IMR-90 (cell line): ENCODE data around the gene VIPR2. TPM values are rescaled to one million over a fixed set of nuclear protein-coding genes. Genes with fewer than 3 reads are reported as not detected.

Experiments used
- ATAC-seq: fragments of 200-7000 bp; cut with Tn5 transposase; 2 replicates; pipeline ENCODE4 v1.9.1; 2020; ENCODE audit warnings: low read depth, mild to moderate bottlenecking, moderate library complexity
- BruUV-seq: library from RNA; stranded (reverse); fragments of 400-500 nt; replicated peaks from 2 replicates; lab custom pipeline; 2021; lab: Mats Ljungman, UMichigan
- CTCF ChIA-PET: fragments of 300-600 bp; formaldehyde crosslinking; extraction: SDS; loops from one replicate; lab custom pipeline; 2021; ENCODE audit warnings: antibody characterized with exemption; lab: Yijun Ruan, JAX
- POLR2A ChIA-PET: fragments of 300-600 bp; sonication (Branson Sonifier 250); formaldehyde crosslinking; loops from one replicate; lab custom pipeline; 2022; ENCODE audit warnings: antibody characterized with exemption; ENCODE audit not compliant: unreplicated experiment; lab: Charles Lee
- DNase-seq: peaks from one replicate; pipeline ENCODE4 v3.0.0; 2013
- H2AFZ ChIP-seq: replicated peaks from 2 replicates; pipeline ENCODE3; 2013; ENCODE audit warnings: low read length, mild to moderate bottlenecking; ENCODE audit not compliant: poor library complexity
- H2AK5ac ChIP-seq: 2 replicates; pipeline ENCODE4 v1.6.1; 2013; ENCODE audit warnings: low read depth, low read length, inconsistent platforms
- H2AK9ac ChIP-seq: replicated peaks from 2 replicates; pipeline ENCODE3; 2013; ENCODE audit warnings: mild to moderate bottlenecking, low read depth, low read length, moderate library complexity; ENCODE audit not compliant: poor library complexity
- H2BK120ac ChIP-seq: 2 replicates; pipeline ENCODE4 v1.6.1; 2013; ENCODE audit warnings: low read depth, low read length, inconsistent platforms
- H2BK15ac ChIP-seq: 3 replicates; pipeline ENCODE4 v1.6.1; 2013; ENCODE audit warnings: low read depth, low read length, inconsistent platforms
- H2BK20ac ChIP-seq: 2 replicates; pipeline ENCODE4 v1.6.1; 2013; ENCODE audit warnings: low read depth, mild to moderate bottlenecking, inconsistent platforms, low read length, moderate library complexity
- H2BK5ac ChIP-seq: 2 replicates; pipeline ENCODE4 v1.6.1; 2013; ENCODE audit warnings: mild to moderate bottlenecking, low read depth, low read length, inconsistent platforms; ENCODE audit not compliant: poor library complexity, severe bottlenecking
- H3K14ac ChIP-seq: replicated peaks from 2 replicates; pipeline ENCODE4 v1.6.1; 2013; ENCODE audit warnings: low read depth, low read length, inconsistent platforms
- H3K18ac ChIP-seq: 2 replicates; pipeline ENCODE4 v1.6.1; 2013; ENCODE audit warnings: low read depth, low read length, control low read depth
- H3K23ac ChIP-seq: 2 replicates; pipeline ENCODE4 v1.6.1; 2013; ENCODE audit warnings: low read depth, low read length, inconsistent platforms
- H3K27ac ChIP-seq: 2 replicates; pipeline ENCODE4 v1.5.1; 2013; ENCODE audit warnings: mild to moderate bottlenecking, control low read depth, low read length; ENCODE audit not compliant: insufficient read depth
- H3K27me3 ChIP-seq: 2 replicates; pipeline ENCODE4 v1.6.1; 2013; ENCODE audit warnings: low read length; ENCODE audit not compliant: control insufficient read depth, insufficient read depth
- H3K36me3 ChIP-seq: 2 replicates; pipeline ENCODE4 v1.6.1; 2013; ENCODE audit warnings: low read length, mixed read lengths; ENCODE audit not compliant: control insufficient read depth, insufficient read depth
- H3K4ac ChIP-seq: 2 replicates; pipeline ENCODE4 v1.6.1; 2013; ENCODE audit warnings: low read depth, low read length, inconsistent platforms
- H3K4me1 ChIP-seq: 2 replicates; pipeline ENCODE4 v1.6.1; 2013; ENCODE audit warnings: low read length, mixed read lengths; ENCODE audit not compliant: control insufficient read depth, insufficient read depth
- H3K4me2 ChIP-seq: 2 replicates; pipeline ENCODE4 v1.6.1; 2013; ENCODE audit warnings: low read depth, mild to moderate bottlenecking, control low read depth, low read length, moderate library complexity
- H3K4me3 ChIP-seq: 2 replicates; pipeline ENCODE4 v1.5.1; 2013; ENCODE audit warnings: low read depth, mild to moderate bottlenecking, control low read depth, low read length, moderate library complexity; ENCODE audit not compliant: insufficient read depth
- H3K56ac ChIP-seq: 2 replicates; pipeline ENCODE4 v1.6.1; 2013; ENCODE audit warnings: low read length, inconsistent platforms; ENCODE audit not compliant: insufficient read depth; ENCODE audit errors: extremely low read depth
- H3K79me1 ChIP-seq, 2 experiments: 2 replicates each; pipeline ENCODE4 v1.6.1; 2013; ENCODE audit warnings: low read length in 2 of 2, inconsistent platforms in 1 of 2, low read depth in 1 of 2
- H3K9ac ChIP-seq: 2 replicates; pipeline ENCODE4 v1.6.1; 2013; ENCODE audit warnings: low read depth, low read length, control low read depth
- H3K9me1 ChIP-seq: 2 replicates; pipeline ENCODE4 v1.6.1; 2013; ENCODE audit warnings: low read length, inconsistent platforms; ENCODE audit not compliant: insufficient read depth
- H3K9me3 ChIP-seq: 2 replicates; pipeline ENCODE4 v1.6.1; 2013; ENCODE audit warnings: low read length; ENCODE audit not compliant: control insufficient read depth, insufficient read depth
- H4K20me1 ChIP-seq: 2 replicates; pipeline ENCODE4 v1.6.1; 2013; ENCODE audit warnings: low read length, inconsistent platforms; ENCODE audit not compliant: insufficient read depth
- H4K5ac ChIP-seq: 2 replicates; pipeline ENCODE4 v1.6.1; 2013; ENCODE audit warnings: mild to moderate bottlenecking, low read depth, low read length, control low read depth
- H4K8ac ChIP-seq, 2 experiments: 2 replicates each; pipeline ENCODE4 v1.6.1; 2013; ENCODE audit warnings: low read depth in 2 of 2, low read length in 2 of 2, control low read depth in 1 of 2, inconsistent platforms in 1 of 2
- H4K91ac ChIP-seq: 2 replicates; pipeline ENCODE4 v1.6.1; 2013; ENCODE audit warnings: low read depth, low read length, inconsistent platforms; ENCODE audit not compliant: insufficient read depth
- BHLHE40 ChIP-seq: fragments of 150-350 bp; IDR thresholded peaks from 2 replicates; pipeline ENCODE4 v1.6.1; 2016; ENCODE audit warnings: mild to moderate bottlenecking, low read depth, low read length
- CHD1 ChIP-seq: IDR thresholded peaks from 2 replicates; pipeline ENCODE4 v1.6.1; 2012; ENCODE audit warnings: low read depth, low read length, improper control_type of control experiment
- FOS ChIP-seq: fragments of 150-350 bp; IDR thresholded peaks from 2 replicates; pipeline ENCODE4 v1.6.1; 2016; ENCODE audit warnings: low read depth, low read length
- MAFK ChIP-seq: IDR thresholded peaks from 2 replicates; pipeline ENCODE4 v1.6.1; 2012; ENCODE audit warnings: low read depth, low read length, improper control_type of control experiment
- MAZ ChIP-seq: IDR thresholded peaks from 2 replicates; pipeline ENCODE4 v1.6.1; 2012; ENCODE audit warnings: low read depth, mild to moderate bottlenecking, low read length, improper control_type of control experiment, moderate library complexity, borderline replicate concordance
- MXI1 ChIP-seq: IDR thresholded peaks from 2 replicates; pipeline ENCODE4 v1.6.1; 2012; ENCODE audit warnings: low read depth, mild to moderate bottlenecking, low read length, moderate library complexity, borderline replicate concordance
- NFE2L2 ChIP-seq: fragments of 150-350 bp; IDR thresholded peaks from 2 replicates; pipeline ENCODE4 v1.6.1; 2016; ENCODE audit warnings: low read depth, mild to moderate bottlenecking, low read length
- POLR2A ChIP-seq: IDR thresholded peaks from 2 replicates; pipeline ENCODE4 v1.6.1; 2012; ENCODE audit warnings: mild to moderate bottlenecking, low read depth, low read length
- RAD21 ChIP-seq: IDR thresholded peaks from 2 replicates; pipeline ENCODE4 v1.6.1; 2012; ENCODE audit warnings: low read length, improper control_type of control experiment
- RCOR1 ChIP-seq: IDR thresholded peaks from 2 replicates; pipeline ENCODE4 v1.6.1; 2012; ENCODE audit warnings: mild to moderate bottlenecking, low read length, improper control_type of control experiment; ENCODE audit not compliant: insufficient replicate concordance
- RFX5 ChIP-seq: IDR thresholded peaks from 2 replicates; pipeline ENCODE4 v1.8.0; 2012; ENCODE audit warnings: low read depth, mild to moderate bottlenecking, low read length, moderate library complexity
- SMC3 ChIP-seq: fragments of 150-350 bp; IDR thresholded peaks from 2 replicates; pipeline ENCODE4 v1.6.1; 2016; ENCODE audit warnings: low read depth, mild to moderate bottlenecking, antibody characterized with exemption, low read length, moderate library complexity
- WGBS, 2 experiments: methylation state at CpG; one replicate each; pipeline versions ENCODE4 v1.1.5 to v1.1.7; 2013; ENCODE audit warnings: missing lambda C conversion rate in 2 of 2; ENCODE audit not compliant: insufficient read length in 1 of 2; ENCODE audit errors: extremely low coverage in 2 of 2; 5-methylcytosine and 5-hydroxymethylcytosine counted together
- dilution Hi-C: fragments of 300-500 bp; cut with HindIII; formaldehyde crosslinking; loops from one replicate; pipeline ENCODE4 v1.14.3; 2018; ENCODE audit warnings: low sequenced_read_pairs; ENCODE audit not compliant: unreplicated experiment
- in situ Hi-C: fragments of 300-500 bp; cut with MboI; formaldehyde crosslinking; loops from 3 replicates; pipeline ENCODE4 v1.14.3; 2019; ENCODE audit warnings: low sequenced_read_pairs, inconsistent platforms, mixed read lengths
- intact Hi-C: fragments of 100-400 bp; cut with micrococcal nuclease; formaldehyde crosslinking; loops from 2 replicates; pipeline ENCODE4 v1.10.0; 2022
- polyA plus RNA-seq, 3 experiments: library from polyadenylated mRNA; depleted of rRNA; stranded (reverse); fragments of >200 nt; gene quantifications; 2 replicates each; pipeline ENCODE4 v1.2.3, GENCODE V29; 2012; ENCODE audit warnings: low replicate concordance in 1 of 3
- total RNA-seq: library from RNA; depleted of rRNA; stranded (reverse); fragments of >200 nt; gene quantifications from 2 replicates; pipeline ENCODE4 v1.2.3, GENCODE V29; 2012

Gene VIPR2
- total and polyA plus RNA-seq, 2 of the 4 experiments (the other 2 are of a cell fraction) = not detected

DNA sequence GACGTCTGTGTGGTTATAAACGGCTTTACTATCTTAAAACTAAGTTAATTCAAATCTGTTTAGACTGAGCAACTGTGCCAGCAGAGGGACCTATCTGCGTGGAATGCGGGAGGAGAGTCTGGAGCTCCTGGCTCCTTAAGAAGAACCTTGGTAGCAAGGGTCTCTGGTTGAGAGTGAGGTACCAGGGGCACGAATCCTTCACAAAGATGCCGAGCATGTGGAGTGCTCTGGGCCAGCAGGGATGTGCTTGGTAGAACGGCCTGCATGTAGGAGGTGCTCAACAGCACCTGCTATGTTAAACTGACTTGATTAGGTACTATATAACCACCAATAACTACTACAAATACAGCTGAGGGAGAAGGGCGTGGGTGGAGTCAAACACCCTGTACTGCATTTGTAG, 102.6 kb downstream of the VIPR2 start:
- no peak overlapping the region for H2BK15ac ChIP-seq
- POLR2A ChIA-PET = no interaction called here
- no peak overlapping the region for H2BK5ac ChIP-seq
- no peak overlapping the region for H2BK120ac ChIP-seq
- no peak overlapping the region for H3K18ac ChIP-seq
- H3K23ac ChIP-seq = no peak overlapping the region
- H3K27me3 ChIP-seq = no peaks in the 10 kb centered on the region
- H3K27ac ChIP-seq = no peak overlapping the region
- no peak overlapping the region for H2AFZ ChIP-seq
- BruUV-seq = no TSS peak
- H3K56ac ChIP-seq = no peak overlapping the region
- no peak for ATAC-seq
- H4K91ac ChIP-seq = no peak overlapping the region
- dilution Hi-C loops (no loop called here), in situ Hi-C loops (no loop called here), intact Hi-C loops (no loop called here)
- peaks cover 21% of the 10 kb centered on the region for H3K9me3 ChIP-seq
- H3K36me3 ChIP-seq = no peaks in the 10 kb centered on the region
- H2AK9ac ChIP-seq = no peak overlapping the region
- 67% methylated on average over 1 of the region's 8 CpGs; no CpG with 5 or more reads in 1 of the 2 experiments for WGBS, 2 experiments
- H4K20me1 ChIP-seq = no peaks in the 10 kb centered on the region
- no peak for DNase-seq
- H3K9me1 ChIP-seq = no peaks in the 10 kb centered on the region
- no peak overlapping the region for H3K9ac ChIP-seq
- no peak overlapping the region for H3K14ac ChIP-seq
- no peak overlapping the region for H3K4ac ChIP-seq
- no peak overlapping the region for H2AK5ac ChIP-seq
- CTCF ChIA-PET = no interaction called here
- H3K79me1 ChIP-seq = no peaks in the 10 kb centered on the region
- no peak overlapping the region for H3K4me3 ChIP-seq
- H3K4me1 ChIP-seq = no peaks in the 10 kb centered on the region
- H4K5ac ChIP-seq = no peak overlapping the region
- TF ChIP-seq POLR2A (no peak), MAFK (no peak), RAD21 (no peak), SMC3 (no peak), RFX5 (no peak), MAZ (no peak), FOS (no peak), NFE2L2 (no peak), MXI1 (no peak), BHLHE40 (no peak), RCOR1 (no peak), CHD1 (no peak)
- H3K4me2 ChIP-seq = no peak overlapping the region
- H4K8ac ChIP-seq = no peak overlapping the region
- H2BK20ac ChIP-seq = no peak overlapping the region
